ENCODE measurements around the gene CCDC154.
"Not testable (repeated sequence)": the region's sequence is repeated elsewhere in the genome, so short reads cannot be mapped to it uniquely, and the experiment has no call there.

CCDC154 gene

DNA sequence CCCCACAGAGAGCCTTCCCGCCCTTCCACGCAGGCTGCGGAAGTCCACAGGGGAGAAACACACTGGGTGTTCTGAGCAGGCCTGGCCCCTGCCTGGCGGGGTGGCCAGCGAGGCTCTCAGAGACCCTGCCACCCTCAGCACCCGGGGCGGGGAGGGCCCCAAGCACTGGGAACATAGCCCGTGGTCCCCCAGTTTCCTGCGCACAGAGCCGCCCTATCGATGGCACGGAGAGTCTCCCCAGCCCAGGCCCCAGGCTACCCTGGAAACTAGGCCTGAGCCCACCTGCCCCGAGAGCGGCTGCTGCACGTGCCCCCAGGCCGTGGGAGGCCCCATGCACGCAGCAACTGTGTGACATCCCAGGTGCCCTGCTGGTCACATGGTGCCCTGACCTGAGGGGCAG, 10.2 kb upstream of the CCDC154 start:
- DNase-seq (ENCODE audit: low read depth): no peak

- DNase-seq (ENCODE audit: low read depth): no peak
These were observed 9.0 kb upstream of the CCDC154 start for GRCh38 chr16:1453316-1453715.

GRCh38 chr16:1452530-1452929, 8.2 kb upstream of the CCDC154 start:
- DNase-seq (ENCODE audit: low read depth): no peak

GRCh38 chr16:1451702-1452392, 7.5 kb upstream of the CCDC154 start:
- DNase-seq (ENCODE audit: low read depth): no peak

- DNase-seq (ENCODE audit: low read depth): no peak
These were observed 6.5 kb upstream of the CCDC154 start for GRCh38 chr16:1450841-1451240.

DNA sequence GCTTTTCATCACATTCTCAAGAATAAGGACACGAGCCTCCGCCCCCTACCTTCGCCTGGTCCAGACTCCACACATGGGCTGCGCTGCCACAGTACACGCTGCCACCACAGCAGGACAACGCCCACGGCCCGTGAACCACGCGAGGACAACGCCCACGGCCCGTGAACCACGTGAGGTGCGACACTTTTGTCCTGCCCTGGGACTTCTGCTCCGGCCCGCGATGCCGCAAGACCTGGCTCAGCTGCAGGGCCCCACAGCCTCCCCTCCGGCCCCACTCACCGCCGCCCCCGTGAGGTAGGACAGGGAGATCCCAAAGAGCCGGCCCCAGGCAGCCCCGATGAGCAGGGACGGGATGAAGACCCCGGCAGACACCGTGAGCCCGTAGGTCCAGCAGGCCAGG, 5.9 kb upstream of the CCDC154 start:
- DNase-seq (ENCODE audit: low read depth): no peak

DNA sequence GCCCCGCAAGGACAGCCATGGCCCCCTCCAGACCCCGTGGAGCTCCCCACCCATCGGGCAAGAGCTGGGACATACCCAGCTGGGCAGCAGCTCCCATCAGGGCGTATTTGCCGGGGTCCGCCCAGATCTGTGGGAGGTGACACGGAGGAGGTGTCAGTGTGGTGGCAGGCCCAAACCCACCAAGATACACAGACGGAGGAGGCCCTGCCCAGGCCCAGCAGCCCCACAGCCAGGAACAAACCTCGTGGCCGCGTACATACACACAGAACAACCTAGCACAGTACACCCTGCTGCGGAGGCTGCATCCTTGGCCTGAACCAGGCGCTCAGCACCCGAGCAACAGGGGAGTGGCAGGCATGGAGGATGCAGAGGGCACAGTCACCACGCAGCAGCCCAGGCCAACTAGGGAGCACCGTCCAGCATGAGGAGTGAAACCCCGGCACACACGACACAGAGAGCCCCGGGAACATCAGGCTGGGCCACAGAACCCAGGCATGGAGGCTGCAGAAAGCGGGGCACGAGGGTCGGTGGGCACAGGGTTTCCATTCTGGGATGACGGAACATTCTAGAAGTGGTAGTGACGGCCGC, 4.9 kb upstream of the CCDC154 start:
- no peak for DNase-seq (ENCODE audit: low read depth)

GRCh38 chr16:1448536-1449116, 4.3 kb upstream of the CCDC154 start:
- DNase-seq (ENCODE audit: low read depth): no peak

DNA sequence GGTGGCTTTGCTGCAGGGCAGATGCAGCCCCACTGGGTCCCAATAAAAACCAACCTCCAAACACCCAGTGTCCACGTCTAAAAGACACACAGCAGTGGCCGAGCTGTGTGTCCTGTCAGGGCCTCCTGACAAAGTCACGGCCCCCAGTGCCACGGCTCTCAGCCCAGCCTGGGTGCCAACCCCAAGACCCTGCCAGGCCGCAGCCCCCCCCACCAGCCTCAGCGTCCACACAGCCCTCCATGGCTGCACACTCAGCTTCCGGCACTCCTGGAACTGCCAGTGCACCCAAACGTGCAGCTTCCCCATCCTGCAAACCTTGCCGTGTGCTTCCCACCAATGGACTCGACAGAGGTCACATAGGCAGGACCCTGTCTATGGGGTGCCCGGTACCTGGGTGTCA, 3.6 kb upstream of the CCDC154 start:
- DNase-seq (ENCODE audit: low read depth): no peak

DNA sequence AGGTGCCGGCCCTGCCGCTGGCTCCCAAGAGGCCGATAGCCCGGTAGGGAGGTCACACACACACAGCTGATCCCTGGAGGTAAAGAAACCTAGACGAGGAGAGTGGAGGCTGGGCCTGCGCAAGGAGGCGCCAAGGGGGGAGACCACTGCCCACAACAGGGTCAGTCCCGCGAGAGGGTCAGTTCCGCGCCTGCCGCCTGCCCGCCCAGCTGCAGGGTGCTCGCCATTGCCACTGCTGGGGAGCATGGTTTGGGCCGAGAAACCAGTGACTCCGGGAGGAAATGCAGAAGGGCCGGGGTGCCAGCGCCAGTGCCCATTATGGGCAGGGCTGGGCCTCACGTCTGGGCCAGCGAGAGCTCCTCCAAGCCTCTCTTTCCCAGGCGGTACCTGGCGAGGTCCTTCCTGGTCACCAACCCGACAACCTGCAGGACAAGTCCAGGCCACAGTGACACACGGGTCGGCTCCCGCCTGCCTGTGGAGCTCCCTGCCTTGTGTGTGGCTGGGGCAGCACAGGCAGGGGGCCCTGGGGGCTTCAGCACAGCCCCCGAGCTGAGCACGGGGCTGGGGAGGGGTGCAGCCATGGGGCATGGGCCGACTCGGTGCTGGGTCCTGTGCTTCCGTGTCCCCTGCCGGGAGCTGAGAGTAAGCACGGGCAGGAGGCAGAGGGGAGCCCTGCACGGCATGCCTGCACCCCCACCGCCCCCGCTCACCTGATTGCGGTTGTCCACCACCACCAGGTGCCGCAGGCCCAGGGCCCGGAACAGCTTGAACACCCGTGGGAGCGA, 2.1 kb upstream of the CCDC154 start:
- DNase-seq (ENCODE audit: low read depth): no peak

DNA sequence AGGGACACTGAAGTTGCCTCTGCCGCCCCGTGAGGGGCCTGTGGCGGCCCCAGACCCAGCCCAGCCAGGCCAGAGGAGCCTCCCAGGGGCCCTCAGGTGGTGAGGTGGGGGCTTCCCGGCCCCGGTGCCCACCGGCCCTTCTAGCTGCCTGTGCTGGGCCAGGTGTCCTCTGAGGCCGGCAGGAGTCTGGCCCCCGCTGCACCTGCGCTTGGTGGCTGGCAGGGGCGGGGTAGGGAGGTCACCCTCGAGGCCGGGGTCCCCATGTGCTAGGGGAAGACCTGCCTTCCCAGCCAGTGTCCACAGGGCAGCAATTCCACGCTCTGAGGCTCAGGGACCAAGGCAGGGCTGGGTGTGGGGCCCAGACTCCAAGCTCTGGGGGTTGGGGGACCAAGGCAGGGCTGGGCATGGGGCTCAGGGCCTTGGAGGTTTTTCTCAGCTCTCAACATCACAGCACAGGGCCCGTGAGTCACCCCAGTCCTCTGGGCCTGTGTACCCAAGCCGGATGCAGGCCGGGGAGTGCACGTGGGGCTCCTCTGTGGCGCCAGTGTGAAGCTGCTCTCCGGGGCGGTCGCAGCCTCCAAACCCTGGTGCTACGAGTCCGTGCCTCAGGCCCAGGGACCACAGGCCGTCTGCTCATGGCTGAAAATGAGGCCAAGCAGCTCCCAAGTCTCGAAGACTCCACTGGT, 1.3 kb upstream of the CCDC154 start:
- no peak for DNase-seq (ENCODE audit: low read depth)

DNA sequence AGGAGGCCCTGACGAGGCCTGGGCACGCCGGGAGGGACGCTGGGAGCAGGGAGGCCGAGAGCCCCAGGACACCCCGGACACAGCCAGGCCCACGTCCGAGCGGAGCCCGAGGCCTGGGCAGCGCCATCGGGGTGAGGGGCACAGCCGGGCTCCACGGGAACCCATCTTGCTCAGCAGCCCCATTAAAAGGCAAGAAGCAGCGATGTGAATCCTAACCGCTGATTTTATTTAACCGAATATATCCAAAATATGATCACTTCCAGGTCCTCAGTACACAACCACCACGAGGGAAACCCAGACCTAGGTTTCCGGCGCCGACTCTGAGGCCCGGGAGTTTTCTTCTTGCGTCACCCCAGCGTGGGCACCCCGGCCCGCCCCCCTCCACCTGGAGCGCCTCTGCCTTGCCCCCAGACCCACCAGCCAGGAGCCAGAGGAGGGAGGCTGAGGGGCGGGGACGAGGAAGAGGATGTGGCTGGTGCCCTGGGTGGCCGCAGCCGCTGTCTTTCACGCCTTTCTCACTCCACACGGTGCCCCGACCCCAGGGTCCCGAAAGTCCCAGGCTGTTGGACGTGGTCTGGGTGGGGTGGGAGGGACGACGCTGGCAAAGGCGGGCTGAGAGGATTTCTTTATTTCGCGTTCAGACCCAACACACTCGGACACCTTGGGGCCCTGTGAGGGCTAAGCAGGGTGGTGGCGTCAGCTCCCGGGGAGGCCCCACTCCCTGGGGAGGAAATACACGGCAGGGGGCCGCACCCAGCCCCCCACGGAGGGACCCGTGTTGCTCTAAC, 568 bp upstream of the CCDC154 start:
- no peak for DNase-seq (ENCODE audit: low read depth)

DNA sequence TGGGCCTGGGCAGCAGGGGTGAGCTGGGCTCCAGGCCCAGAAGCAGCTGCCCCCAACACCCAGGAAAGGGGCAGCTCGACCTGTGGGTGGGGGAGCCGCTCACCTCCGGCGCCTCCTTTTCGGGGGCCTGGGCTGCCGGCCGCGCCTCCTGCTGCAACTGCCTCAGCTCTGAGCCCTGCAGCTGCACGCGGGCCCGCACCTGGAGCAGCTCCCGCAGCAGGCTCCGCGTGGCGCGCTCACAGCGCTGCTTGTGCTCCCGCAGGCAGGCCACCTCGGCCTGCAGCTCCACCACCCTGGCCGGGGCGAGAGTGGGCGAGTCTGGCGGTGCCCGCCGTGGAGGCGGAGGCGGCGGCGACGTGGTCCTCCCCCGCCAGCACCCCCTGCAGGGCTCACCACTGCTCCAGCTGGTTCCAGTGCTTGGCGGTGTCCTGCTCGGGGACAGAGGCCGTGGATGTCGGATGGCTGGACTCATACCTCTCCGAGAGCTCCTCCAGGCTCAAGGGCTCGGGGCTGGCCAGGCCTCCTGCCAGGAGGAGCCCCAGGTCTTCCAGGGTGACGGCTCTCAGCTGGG, 868 bp downstream of the CCDC154 start:
- DNase-seq (ENCODE audit: low read depth): no peak

- DNase-seq (ENCODE audit: low read depth): no peak
These were observed 1.7 kb downstream of the CCDC154 start for GRCh38 chr16:1442697-1443096.

GRCh38 chr16:1441391-1441829, 2.9 kb downstream of the CCDC154 start:
- no peak for DNase-seq (ENCODE audit: low read depth)

- DNase-seq (ENCODE audit: low read depth): not testable (repeated sequence)
These were observed 4.7 kb downstream of the CCDC154 start for GRCh38 chr16:1439699-1440074.

DNA sequence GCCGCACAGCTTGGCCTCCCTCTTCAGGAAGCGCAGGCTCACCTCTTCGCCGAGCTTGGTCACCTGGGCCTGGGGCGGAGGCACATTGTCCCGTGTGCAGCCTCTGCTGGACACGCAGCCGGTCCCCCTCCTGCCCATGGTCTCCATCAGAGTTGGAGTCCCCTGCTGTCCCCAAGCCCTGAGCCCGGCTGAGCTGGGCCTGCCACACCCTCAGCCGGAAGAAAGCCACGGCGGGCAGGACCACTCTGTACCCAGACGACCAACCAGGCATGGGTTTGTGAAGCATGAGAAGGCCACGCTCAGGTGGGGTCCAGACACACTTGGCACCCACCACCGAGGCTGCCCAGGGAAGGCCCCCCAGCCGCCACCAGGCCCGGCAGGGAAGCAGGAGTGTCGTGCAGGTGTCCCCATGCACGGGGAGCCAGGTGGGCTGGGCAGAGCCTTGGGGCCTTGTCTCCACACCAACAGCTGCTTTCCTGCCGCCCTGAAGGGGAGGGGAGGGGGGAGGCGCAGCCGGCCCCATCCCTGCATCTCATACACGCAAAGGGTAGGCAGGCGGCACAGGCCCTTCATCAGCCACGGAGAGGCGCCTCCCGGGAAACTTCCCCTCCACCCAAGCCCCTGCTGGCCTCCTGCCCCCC, 5.2 kb downstream of the CCDC154 start:
- DNase-seq (ENCODE audit: low read depth): no peak

DNA sequence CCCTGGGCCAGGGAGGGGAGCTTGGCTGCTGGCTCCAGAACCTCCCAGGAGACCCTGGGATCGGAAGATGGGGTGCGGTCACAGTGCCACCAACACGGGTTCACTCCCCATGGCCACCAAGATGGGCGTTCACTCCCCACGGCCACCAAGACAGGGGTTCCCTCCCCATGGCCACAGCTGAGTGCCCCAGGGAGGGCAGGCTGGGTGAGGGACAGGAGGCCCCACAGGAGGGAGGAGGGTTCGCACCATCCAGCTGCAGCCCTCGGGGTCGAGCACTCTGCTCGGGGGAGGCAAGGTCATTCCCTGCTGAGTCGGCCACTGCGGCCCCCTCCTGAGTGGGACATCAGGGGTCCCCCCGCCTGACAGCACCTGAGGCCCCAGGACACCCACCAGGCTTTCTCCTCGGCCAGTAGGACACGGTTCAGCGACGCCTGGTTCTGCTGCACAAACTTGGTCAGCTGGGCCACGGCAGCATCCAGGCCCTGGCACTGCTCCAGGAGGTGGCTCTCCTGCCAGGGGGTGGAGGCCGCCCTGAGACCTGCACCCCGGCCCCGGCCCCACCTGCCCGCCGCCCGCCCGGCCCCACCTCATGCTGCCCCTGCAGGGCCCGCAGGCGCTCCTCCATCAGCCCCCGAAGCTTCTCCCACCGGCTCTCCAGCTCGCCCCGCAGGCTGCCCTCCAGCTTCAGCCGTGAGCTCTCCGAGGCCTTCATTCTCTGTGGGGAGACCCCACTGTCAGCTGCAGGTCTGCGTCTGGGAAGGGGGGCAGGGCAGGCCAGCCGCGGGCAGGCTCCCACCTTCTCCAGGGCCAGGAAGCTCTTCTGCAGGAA, 5.9 kb downstream of the CCDC154 start:
- DNase-seq (ENCODE audit: low read depth): no peak

DNA sequence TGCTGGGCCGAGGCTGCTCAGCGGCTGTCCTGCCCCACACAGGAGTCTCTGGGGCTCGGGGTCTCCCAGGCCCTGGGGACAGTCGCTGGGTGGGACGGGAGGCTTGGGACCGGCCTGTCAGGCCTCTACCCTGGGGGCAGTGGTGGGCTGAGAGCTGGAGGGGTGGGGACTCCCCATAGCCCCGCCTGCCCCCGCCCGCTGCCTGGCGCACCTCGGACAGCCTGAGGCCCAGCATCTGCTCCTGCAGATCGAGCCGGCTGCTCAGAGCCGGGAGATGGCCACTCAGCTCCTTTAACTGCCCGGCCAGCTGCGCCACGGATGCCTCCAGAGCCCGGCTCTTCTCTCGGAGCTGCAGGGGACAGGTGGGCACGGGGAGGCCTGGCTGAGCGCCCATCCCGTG, 6.8 kb downstream of the CCDC154 start:
- DNase-seq (ENCODE audit: low read depth): no peak

Data from EH (cell line).